ENCODE data around the gene ZNF514.

- no peak for TF ChIP-seq POLR2AphosphoS5 (IDR thresholded peaks at IDR 0.05; ENCODE audit: low read depth, low read length)
- TF ChIP-seq RAD21 (IDR thresholded peaks at IDR 0.05; ENCODE audit: low read depth), result no peak
- TF ChIP-seq JUND (IDR thresholded peaks at IDR 0.05), result no peak
- TF ChIP-seq, protein P1, sequence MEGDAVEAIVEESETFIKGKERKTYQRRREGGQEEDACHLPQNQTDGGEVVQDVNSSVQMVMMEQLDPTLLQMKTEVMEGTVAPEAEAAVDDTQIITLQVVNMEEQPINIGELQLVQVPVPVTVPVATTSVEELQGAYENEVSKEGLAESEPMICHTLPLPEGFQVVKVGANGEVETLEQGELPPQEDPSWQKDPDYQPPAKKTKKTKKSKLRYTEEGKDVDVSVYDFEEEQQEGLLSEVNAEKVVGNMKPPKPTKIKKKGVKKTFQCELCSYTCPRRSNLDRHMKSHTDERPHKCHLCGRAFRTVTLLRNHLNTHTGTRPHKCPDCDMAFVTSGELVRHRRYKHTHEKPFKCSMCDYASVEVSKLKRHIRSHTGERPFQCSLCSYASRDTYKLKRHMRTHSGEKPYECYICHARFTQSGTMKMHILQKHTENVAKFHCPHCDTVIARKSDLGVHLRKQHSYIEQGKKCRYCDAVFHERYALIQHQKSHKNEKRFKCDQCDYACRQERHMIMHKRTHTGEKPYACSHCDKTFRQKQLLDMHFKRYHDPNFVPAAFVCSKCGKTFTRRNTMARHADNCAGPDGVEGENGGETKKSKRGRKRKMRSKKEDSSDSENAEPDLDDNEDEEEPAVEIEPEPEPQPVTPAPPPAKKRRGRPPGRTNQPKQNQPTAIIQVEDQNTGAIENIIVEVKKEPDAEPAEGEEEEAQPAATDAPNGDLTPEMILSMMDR (IDR thresholded peaks at IDR 0.05 in 2 of 3, conservative IDR thresholded peaks at IDR 0.05 in 1 of 3; ENCODE audit: borderline replicate concordance in 1 of 3, insufficient read depth in 1 of 3, low read depth in 2 of 3, low read length in 2 of 3), result no peak
- TF ChIP-seq EZH2phosphoT487 (IDR thresholded peaks at IDR 0.05; ENCODE audit: borderline replicate concordance), result no peak
- no peak for TF ChIP-seq POLR2A (IDR thresholded peaks at IDR 0.05; ENCODE audit: borderline replicate concordance, extremely low read depth, insufficient read depth, insufficient read length)
- no peak for TF ChIP-seq EZH2 (IDR thresholded peaks at IDR 0.05)
Observed at GRCh38 chr2:95206096-95206495, 46.4 kb upstream of the ZNF514 start.

Data from HCT116 (cell line).